ENCODE data around the gene RBM27. TPM values are rescaled to one million over a fixed set of nuclear protein-coding genes. Genes with fewer than 3 reads are reported as not detected.
"Not testable (repeated sequence)": the region's sequence is repeated elsewhere in the genome, so short reads cannot be mapped to it uniquely, and the experiment has no call there.

RBM27 gene
- total and polyA plus RNA-seq, 3 experiments from 2014 or later = 5.1 to 31.9 (median 30.8) TPM

DNA sequence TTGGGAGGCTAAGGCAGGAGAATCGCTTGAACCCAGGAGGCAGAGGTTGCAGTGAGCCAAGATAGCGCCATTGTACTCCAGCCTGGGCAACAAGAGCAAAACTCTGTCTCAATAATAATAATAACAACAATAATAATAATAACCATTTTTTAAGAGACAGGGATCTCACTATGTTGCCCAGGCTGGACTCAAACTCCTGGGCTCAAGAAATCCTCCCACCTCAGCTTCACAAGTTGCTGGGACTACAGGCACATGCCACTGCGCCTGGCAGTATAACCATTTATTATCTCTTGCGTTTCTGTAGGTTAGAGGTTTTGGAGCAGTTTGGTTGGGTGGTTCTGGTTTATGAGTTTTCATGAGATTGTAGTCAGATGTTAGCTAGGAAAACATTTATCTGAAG, 8.4 kb upstream of the RBM27 start:
- H3K4me1 ChIP-seq (ENCODE audit: insufficient read depth, low read length); H3K9me3 Mint-ChIP-seq; H3K36me3 ChIP-seq (ENCODE audit: insufficient read depth, low read length); H3K4me1 Mint-ChIP-seq; H3K27me3 ChIP-seq (ENCODE audit: insufficient read depth, low read length, poor library complexity, severe bottlenecking); DNase-seq; H3K4me3 ChIP-seq (ENCODE audit: low read length); CTCF ChIA-PET; H3K27ac Mint-ChIP-seq; H3K27ac ChIP-seq (ENCODE audit: low read depth, low read length); POLR2A ChIA-PET; H3K9me3 ChIP-seq (ENCODE audit: low read length); H3K36me3 Mint-ChIP-seq: not testable (repeated sequence)
- H3K4me3 Mint-ChIP-seq = peak overlapping the region in 1 of 7 donors; percentile 57
- peaks cover 12 to 17% of the 10 kb centered on the region in 2 donors for H3K27me3 Mint-ChIP-seq

DNA sequence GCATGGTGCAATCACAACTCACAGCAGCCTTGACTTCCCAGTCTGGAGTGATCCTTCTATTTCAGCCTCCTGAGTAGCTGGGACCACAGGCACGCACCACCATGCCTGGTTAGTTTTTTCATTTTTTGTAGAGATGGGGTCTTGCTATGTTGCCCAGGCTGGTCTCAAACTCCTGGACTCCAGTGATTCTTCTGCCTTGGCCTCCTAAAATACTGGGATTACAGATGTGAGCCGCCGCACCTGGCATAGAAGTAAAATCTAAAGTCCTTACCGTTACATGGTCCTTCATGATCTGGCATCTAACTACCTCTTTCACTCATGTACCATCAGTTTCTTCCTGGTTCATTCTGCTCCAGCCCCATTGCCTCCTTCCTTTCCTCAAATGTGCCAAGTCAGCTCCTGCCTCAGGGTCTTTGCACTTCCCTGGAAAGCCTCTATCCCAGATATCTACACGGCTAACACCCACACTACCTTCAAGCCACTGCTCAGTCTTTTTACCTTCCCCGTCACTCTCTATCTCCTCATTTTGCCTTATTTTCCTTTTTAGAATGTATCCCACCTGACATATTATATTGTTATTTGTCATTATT, 6.9 kb upstream of the RBM27 start:
- peaks cover 0 to 4% (median 0%) of the 10 kb centered on the region in 3 donors for H3K36me3 Mint-ChIP-seq
- POLR2A ChIA-PET = no interaction called here
- H3K27ac Mint-ChIP-seq = no peak overlapping the region
- Histone ChIP-seq H3K27ac (ENCODE audit: low read depth, low read length) (no peak overlapping the region), H3K36me3 (ENCODE audit: insufficient read depth, low read length) (no peaks in the 10 kb centered on the region), H3K9me3 (ENCODE audit: low read length) (no peaks in the 10 kb centered on the region), H3K27me3 (ENCODE audit: insufficient read depth, low read length, poor library complexity, severe bottlenecking) (no peaks in the 10 kb centered on the region), H3K4me1 (ENCODE audit: insufficient read depth, low read length) (no peaks in the 10 kb centered on the region), H3K4me3 (ENCODE audit: low read length) (no peak overlapping the region)
- DNase-seq = no peak
- H3K9me3 Mint-ChIP-seq = no peaks in the 10 kb centered on the region
- peaks cover 7 to 11% of the 10 kb centered on the region in 2 donors for H3K27me3 Mint-ChIP-seq
- CTCF ChIA-PET = no interaction called here
- no peak overlapping the region for H3K4me3 Mint-ChIP-seq
- H3K4me1 Mint-ChIP-seq = no peaks in the 10 kb centered on the region

DNA sequence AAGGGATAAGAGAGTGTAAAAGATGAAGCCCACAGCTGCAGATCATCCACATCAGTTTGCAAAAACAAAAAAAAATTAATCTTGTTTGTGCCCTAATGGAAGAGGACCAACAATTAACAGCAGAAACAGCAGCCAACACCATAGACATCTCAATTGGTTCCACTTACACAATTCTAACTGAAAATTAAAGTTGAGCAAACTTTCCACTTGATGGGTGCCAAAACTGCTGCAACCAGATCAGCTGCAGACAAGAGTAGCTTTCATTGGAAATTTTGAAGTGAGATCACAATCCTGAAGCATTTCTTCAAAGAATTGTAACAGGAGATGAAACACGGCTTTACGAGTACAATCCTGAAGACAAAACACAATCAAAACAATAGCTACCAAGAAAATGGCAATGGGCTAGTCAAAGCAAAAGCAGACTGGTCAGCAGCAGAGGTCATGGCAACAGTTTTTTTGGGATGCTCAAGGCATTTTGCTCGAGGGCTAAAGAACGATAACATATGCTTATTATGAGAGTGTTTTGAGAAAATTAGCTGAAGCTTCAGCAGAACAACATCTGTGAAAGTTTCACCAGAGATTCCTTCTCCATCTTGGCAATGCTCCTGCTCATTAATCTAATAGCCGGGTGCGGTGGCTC, 4.1 kb upstream of the RBM27 start:
- Mint-ChIP-seq H3K9me3 (no peaks in the 10 kb centered on the region), H3K4me1 (peaks cover 4 to 7% (median 7%) of the 10 kb centered on the region in 3 donors), H3K27ac (no peak overlapping the region), H3K27me3 (peaks cover 3 to 7% of the 10 kb centered on the region in 2 donors), H3K4me3 (peak overlapping the region in 1 of 7 donors; percentile 64), H3K36me3 (peaks cover 0 to 4% (median 0%) of the 10 kb centered on the region in 3 donors)
- H3K4me3 ChIP-seq (ENCODE audit: low read length) = no peak overlapping the region
- POLR2A ChIA-PET = no interaction called here
- CTCF ChIA-PET = no interaction called here
- H3K36me3 ChIP-seq (ENCODE audit: insufficient read depth, low read length) = no peaks in the 10 kb centered on the region
- no peaks in the 10 kb centered on the region for H3K27me3 ChIP-seq (ENCODE audit: insufficient read depth, low read length, poor library complexity, severe bottlenecking)
- DNase-seq = no peak
- no peak overlapping the region for H3K27ac ChIP-seq (ENCODE audit: low read depth, low read length)
- peaks cover 8% of the 10 kb centered on the region for H3K4me1 ChIP-seq (ENCODE audit: insufficient read depth, low read length)
- no peaks in the 10 kb centered on the region for H3K9me3 ChIP-seq (ENCODE audit: low read length)

DNA sequence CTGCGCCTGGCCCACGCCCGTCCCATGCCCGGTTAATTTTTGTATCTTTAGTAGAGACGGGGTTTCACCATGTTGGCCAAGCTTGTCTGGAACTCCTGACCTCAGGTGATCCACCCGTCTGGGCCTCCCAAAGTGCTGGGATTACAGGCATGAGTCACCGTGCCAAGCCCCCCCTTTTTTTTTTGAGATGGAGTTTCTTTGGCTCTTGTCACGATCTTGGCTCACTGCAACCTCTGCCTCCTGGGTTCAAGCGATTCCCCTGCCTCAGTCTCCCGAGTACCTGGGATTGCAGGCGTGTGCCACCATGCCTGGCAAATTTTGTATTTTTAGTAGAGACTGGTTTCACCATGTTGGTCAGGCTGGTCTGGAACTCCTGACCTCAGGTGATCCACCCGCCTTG, 1.6 kb upstream of the RBM27 start:
- H3K4me3 ChIP-seq (ENCODE audit: low read length); H3K27ac ChIP-seq (ENCODE audit: low read depth, low read length); H3K9me3 Mint-ChIP-seq; H3K36me3 Mint-ChIP-seq; H3K36me3 ChIP-seq (ENCODE audit: insufficient read depth, low read length); DNase-seq; H3K9me3 ChIP-seq (ENCODE audit: low read length); H3K27me3 ChIP-seq (ENCODE audit: insufficient read depth, low read length, poor library complexity, severe bottlenecking); H3K4me1 Mint-ChIP-seq; H3K27me3 Mint-ChIP-seq; CTCF ChIA-PET: not testable (repeated sequence)
- Mint-ChIP-seq H3K27ac (peak overlapping the region in 2 of 8 donors; percentile 6 to 33), H3K4me3 (peak overlapping the region in 1 of 7 donors; percentile 13)
- peaks cover 27% of the 10 kb centered on the region for H3K4me1 ChIP-seq (ENCODE audit: insufficient read depth, low read length)
- POLR2A ChIA-PET = interaction anchor here (0.5 kb wide), 1 partner anchor 15 kb away, joined by 3 read pairs; no protein-coding TSS in a partner anchor

DNA sequence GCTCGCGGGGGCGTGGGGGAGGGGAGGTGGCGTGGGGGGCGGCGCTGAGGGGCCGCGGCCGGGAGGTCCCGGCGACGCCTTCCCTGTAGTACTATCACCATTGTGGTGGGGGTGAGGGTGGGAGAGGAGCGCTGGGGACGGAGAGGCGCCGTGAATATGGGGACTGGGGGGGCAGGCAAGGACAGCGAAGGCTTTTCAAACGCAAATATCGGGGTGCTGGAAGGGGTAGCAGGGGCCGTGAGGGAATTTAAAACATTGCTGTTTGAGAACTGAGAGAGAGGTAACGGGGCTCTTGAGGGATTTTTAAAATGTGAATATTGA, 427 bp downstream of the RBM27 start:
- H3K27ac ChIP-seq (ENCODE audit: low read depth, low read length) = peak overlapping the region; percentile 74
- H3K9me3 ChIP-seq (ENCODE audit: low read length) = no peaks in the 10 kb centered on the region
- POLR2A ChIA-PET = interaction anchor here (0.8 to 1.5 kb wide), 2 partner anchors 19 to 21 kb away, joined by 9 to 13 read pairs; partner anchors contain the start of gene LARS1
- H3K27ac Mint-ChIP-seq = no peak overlapping the region
- CTCF ChIA-PET = no interaction called here
- no peak for DNase-seq
- peaks cover 27% of the 10 kb centered on the region for H3K4me1 ChIP-seq (ENCODE audit: insufficient read depth, low read length)
- no peaks in the 10 kb centered on the region for H3K9me3 Mint-ChIP-seq
- no peaks in the 10 kb centered on the region for H3K27me3 Mint-ChIP-seq
- no peaks in the 10 kb centered on the region for H3K36me3 ChIP-seq (ENCODE audit: insufficient read depth, low read length)
- peaks cover 0 to 3% (median 0%) of the 10 kb centered on the region in 3 donors for H3K36me3 Mint-ChIP-seq
- H3K27me3 ChIP-seq (ENCODE audit: insufficient read depth, low read length, poor library complexity, severe bottlenecking) = no peaks in the 10 kb centered on the region
- peaks cover 24 to 26% (median 24%) of the 10 kb centered on the region in 3 donors for H3K4me1 Mint-ChIP-seq
- peak overlapping the region; percentile 83 for H3K4me3 ChIP-seq (ENCODE audit: low read length)
- H3K4me3 Mint-ChIP-seq = no peak overlapping the region

DNA sequence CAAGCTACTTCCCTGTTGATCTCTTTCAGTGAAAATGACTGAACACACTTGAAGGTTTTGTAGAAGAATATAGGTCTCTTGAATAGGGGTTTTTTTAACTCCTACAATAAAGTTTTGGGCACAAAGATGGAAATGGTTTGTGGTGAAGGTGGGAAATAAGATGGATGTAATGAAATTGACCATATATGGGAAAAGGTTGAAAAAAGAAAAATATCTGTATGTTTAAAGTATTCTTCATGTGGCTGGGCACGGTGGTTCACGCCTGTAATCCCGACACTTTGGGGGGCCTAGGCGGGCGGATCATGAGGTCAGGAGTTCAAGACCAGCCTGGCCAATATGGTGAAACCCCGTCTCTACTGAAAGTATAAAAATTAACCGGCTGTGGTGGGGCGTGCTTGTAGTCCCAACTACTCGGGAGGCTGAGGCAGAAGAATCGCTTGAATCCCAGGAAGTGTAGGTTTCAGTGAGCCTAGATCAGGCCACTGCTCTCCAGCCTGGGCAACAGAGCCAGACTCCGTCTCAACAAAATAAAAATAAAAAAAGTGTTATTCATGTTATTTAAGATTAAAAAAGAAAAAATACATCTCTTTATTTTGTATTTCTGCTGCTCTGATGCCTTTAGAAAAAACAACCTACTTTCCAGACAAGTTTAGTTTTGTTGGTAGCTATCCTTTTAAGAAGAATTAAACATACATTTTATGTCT, 2.2 kb downstream of the RBM27 start:
- ChIA-PET CTCF (interaction anchor here (0.9 kb wide), 1 partner anchor 23 kb away, joined by 3 read pairs; the partner anchor contains the start of gene LARS1), POLR2A (interaction anchor here (0.6 kb wide), 1 partner anchor 59 kb away, joined by 5 read pairs; no protein-coding TSS in a partner anchor)
- Mint-ChIP-seq H3K36me3 (peaks cover 0 to 6% (median 0%) of the 10 kb centered on the region in 3 donors), H3K27me3 (no peaks in the 10 kb centered on the region), H3K4me3 (peak overlapping the region in 4 of 7 donors; percentile 34 to 75 (median 48)), H3K4me1 (peaks cover 39 to 44% (median 42%) of the 10 kb centered on the region in 3 donors), H3K27ac (peak overlapping the region in 2 of 8 donors; percentile 34 to 35), H3K9me3 (no peaks in the 10 kb centered on the region)
- peak overlapping the region; percentile 22 for H3K4me3 ChIP-seq (ENCODE audit: low read length)
- no peaks in the 10 kb centered on the region for H3K27me3 ChIP-seq (ENCODE audit: insufficient read depth, low read length, poor library complexity, severe bottlenecking)
- H3K36me3 ChIP-seq (ENCODE audit: insufficient read depth, low read length) = no peaks in the 10 kb centered on the region
- peak overlapping the region; percentile 21 for H3K27ac ChIP-seq (ENCODE audit: low read depth, low read length)
- peaks cover 38% of the 10 kb centered on the region for H3K4me1 ChIP-seq (ENCODE audit: insufficient read depth, low read length)
- H3K9me3 ChIP-seq (ENCODE audit: low read length) = no peaks in the 10 kb centered on the region
- peak in 1 of 5 donors; percentile 5 for DNase-seq

DNA sequence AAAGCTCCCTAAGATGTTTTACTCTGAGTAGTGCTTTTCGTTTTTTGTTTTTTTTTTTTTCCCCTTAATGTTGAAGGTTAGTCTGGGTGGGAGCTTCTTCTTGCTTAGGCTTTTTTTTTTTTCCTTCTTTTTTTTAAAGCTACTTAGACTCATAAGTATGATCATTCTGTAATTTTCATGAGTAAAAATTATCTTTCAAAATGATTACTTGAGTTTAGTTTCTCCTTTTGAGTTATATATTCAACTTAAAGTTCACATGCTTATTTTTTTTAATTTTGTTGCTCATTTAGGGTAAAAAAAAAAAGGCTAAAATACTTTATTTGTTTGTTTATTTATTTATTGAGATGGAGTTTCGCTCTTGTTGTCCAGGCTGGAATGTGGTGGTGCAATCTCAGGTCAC, 2.9 kb downstream of the RBM27 start:
- H3K27ac ChIP-seq (ENCODE audit: low read depth, low read length) = no peak overlapping the region

More for the DNA sequence above, 2.9 kb downstream of the RBM27 start:
- CTCF ChIA-PET = interaction anchor here (0.9 kb wide), 1 partner anchor 24 kb away, joined by 3 read pairs; the partner anchor contains the start of gene LARS1
- Histone ChIP-seq H3K36me3 (ENCODE audit: insufficient read depth, low read length) (no peaks in the 10 kb centered on the region), H3K9me3 (ENCODE audit: low read length) (no peaks in the 10 kb centered on the region), H3K27me3 (ENCODE audit: insufficient read depth, low read length, poor library complexity, severe bottlenecking) (no peaks in the 10 kb centered on the region), H3K4me1 (ENCODE audit: insufficient read depth, low read length) (peaks cover 38% of the 10 kb centered on the region), H3K4me3 (ENCODE audit: low read length) (no peak overlapping the region)
- Mint-ChIP-seq H3K4me1 (peaks cover 39 to 44% (median 42%) of the 10 kb centered on the region in 3 donors), H3K9me3 (no peaks in the 10 kb centered on the region), H3K27ac (peak overlapping the region in 2 of 8 donors; percentile 35), H3K4me3 (peak overlapping the region in 4 of 7 donors; percentile 34 to 75 (median 48)), H3K36me3 (peaks cover 0 to 6% (median 0%) of the 10 kb centered on the region in 3 donors), H3K27me3 (no peaks in the 10 kb centered on the region)
- DNase-seq = no peak
- POLR2A ChIA-PET = interaction anchor here (0.7 kb wide), 1 partner anchor 125 kb away, joined by 4 read pairs; no protein-coding TSS in a partner anchor

All from CD8-positive, alpha-beta memory T cell (primary cell).